HCT116 (cell line): ENCODE measurements around the gene FBXO47. TPM values are rescaled to one million over a fixed set of nuclear protein-coding genes. Genes with fewer than 3 reads are reported as not detected.

Experiments used
- ATAC-seq: fragments of 200-7000 bp; cut with Tn5 transposase; 2 replicates; pipeline ENCODE4 v1.9.1; 2020; ENCODE audit warnings: mild to moderate bottlenecking, moderate library complexity
- BruUV-seq: library from RNA; stranded (reverse); fragments of 400-500 nt; replicated peaks from 2 replicates; lab custom pipeline; 2021; lab: Mats Ljungman, UMichigan
- CTCF ChIA-PET: fragments of 300-600 bp; sonication (Branson Sonifier 250); formaldehyde crosslinking; loops from one replicate; lab custom pipeline; 2021; ENCODE audit warnings: antibody characterized with exemption; lab: Charles Lee
- POLR2A ChIA-PET: fragments of 300-600, 350-600 bp; sonication (Branson Sonifier 250); formaldehyde crosslinking; loops from one replicate; lab custom pipeline; 2021; ENCODE audit warnings: antibody characterized with exemption; lab: Charles Lee
- RAD21 ChIA-PET, 2 experiments: fragments of 300-600 bp; sonication (Branson Sonifier 250); formaldehyde crosslinking; loops; one replicate each; lab custom pipeline; 2023; ENCODE audit warnings: low total read pairs in 2 of 2; ENCODE audit not compliant: uncharacterized antibody in 2 of 2, unreplicated experiment in 2 of 2, low non-redundant PET in 1 of 2; lab: Charles Lee
- DNase-seq: peaks from one replicate; pipeline ENCODE4 v3.0.0-alpha.2; 2010; ENCODE audit warnings: low read depth, low spot score
- H2AFZ ChIP-seq: fragments of 200-600 bp; shearing (Covaris generic), sonication (generic); 2 replicates; pipeline ENCODE4 v1.6.1; 2017; ENCODE audit warnings: low read depth, mixed run types, mixed read lengths, antibody characterized with exemption, low read length; ENCODE audit not compliant: poor library complexity, severe bottlenecking
- H3K27ac ChIP-seq: 2 replicates; pipeline ENCODE4 v1.5.1; 2012; ENCODE audit warnings: low read depth, low read length
- H3K27me3 ChIP-seq: fragments of 200-600 bp; sonication (generic); 2 replicates; pipeline ENCODE4 v1.6.1; 2016; ENCODE audit warnings: mixed run types, low read length, mixed read lengths; ENCODE audit not compliant: insufficient read depth
- H3K36me3 ChIP-seq, 2 experiments: fragments of 200-500 bp in 1 of 2; fragments of 200-600 bp in 1 of 2; sonication (Bioruptor generic) in 1 of 2; sonication (generic) in 1 of 2; 2 replicates each; pipeline versions ENCODE4 v1.5.1 to v1.6.1; 2014 to 2016; ENCODE audit warnings: low read length in 2 of 2, inconsistent platforms in 1 of 2, mixed read lengths in 1 of 2, mixed run types in 1 of 2; ENCODE audit not compliant: insufficient read depth in 2 of 2, control insufficient read depth in 1 of 2
- H3K4me1 ChIP-seq, 2 experiments: fragments of 200-600 bp in 1 of 2; sonication (generic) in 1 of 2; 2 replicates each; pipeline versions ENCODE4 v1.5.1 to v1.6.1; 2012 to 2017; ENCODE audit warnings: low read length in 2 of 2, inconsistent platforms in 1 of 2, mild to moderate bottlenecking in 1 of 2, mixed read lengths in 1 of 2, mixed run types in 1 of 2, moderate library complexity in 1 of 2; ENCODE audit not compliant: insufficient read depth in 2 of 2, control insufficient read depth in 1 of 2
- H3K4me2 ChIP-seq: fragments of 200-600 bp; sonication (generic); 2 replicates; pipeline ENCODE4 v1.6.1; 2017; ENCODE audit warnings: mixed run types, low read length, mixed read lengths
- H3K4me3 ChIP-seq, 2 experiments: fragments of 200-600 bp in 1 of 2; sonication (generic) in 1 of 2; replicated peaks in 1 of 2; 2 replicates each; pipeline ENCODE4 v1.5.1; 2011 to 2016; ENCODE audit warnings: low read length in 2 of 2, control low read depth in 1 of 2, low read depth in 1 of 2, mild to moderate bottlenecking in 1 of 2, mixed read lengths in 1 of 2, mixed run types in 1 of 2
- H3K79me2 ChIP-seq: fragments of 200-600 bp; sonication (generic); 2 replicates; pipeline ENCODE4 v1.6.1; 2017; ENCODE audit warnings: mild to moderate bottlenecking, mixed run types, low read length, moderate library complexity, mixed read lengths; ENCODE audit not compliant: insufficient read depth
- H3K9ac ChIP-seq: fragments of 200-600 bp; sonication (generic); 2 replicates; pipeline ENCODE4 v1.6.1; 2016; ENCODE audit warnings: low read length, mixed read lengths
- H3K9me2 ChIP-seq: fragments of 200-600 bp; sonication (generic), shearing (Covaris generic); 2 replicates; pipeline ENCODE4 v1.6.1; 2017; ENCODE audit warnings: mixed run types, mild to moderate bottlenecking, moderate library complexity; ENCODE audit not compliant: insufficient read depth
- H3K9me3 ChIP-seq, 2 experiments: fragments of 200-500 bp in 1 of 2; fragments of 200-600 bp in 1 of 2; sonication (Bioruptor generic) in 1 of 2; sonication (generic) in 1 of 2; 2 replicates each; pipeline ENCODE4 v1.6.1; 2014 to 2017; ENCODE audit warnings: low read length in 2 of 2, mixed read lengths in 2 of 2, inconsistent platforms in 1 of 2, low read depth in 1 of 2, mild to moderate bottlenecking in 1 of 2, mixed run types in 1 of 2, moderate library complexity in 1 of 2; ENCODE audit not compliant: control insufficient read depth in 1 of 2, insufficient read depth in 1 of 2
- H4K20me1 ChIP-seq: fragments of 200-600 bp; sonication (generic), shearing (Covaris generic); 2 replicates; pipeline ENCODE4 v1.6.1; 2017; ENCODE audit warnings: mixed run types, mild to moderate bottlenecking, moderate library complexity; ENCODE audit not compliant: insufficient read depth
- ATF3 ChIP-seq: IDR thresholded peaks from 2 replicates; pipeline ENCODE4 v1.6.1; 2012
- CBX3 ChIP-seq: IDR thresholded peaks from 2 replicates; pipeline ENCODE4 v1.6.1; 2012; ENCODE audit warnings: low read depth
- CEBPB ChIP-seq: IDR thresholded peaks from 2 replicates; pipeline ENCODE4 v1.6.1; 2012; ENCODE audit warnings: low read depth
- CTCF ChIP-seq, 3 experiments: fragments of 200-600 bp in 1 of 3; sonication (generic) in 1 of 3; IDR thresholded peaks in 2 of 3; conservative IDR thresholded peaks in 1 of 3; 2 replicates each; pipeline ENCODE4 v1.5.1; 2012 to 2017; ENCODE audit warnings: low read depth in 2 of 3, low read length in 2 of 3, antibody characterized with exemption in 1 of 3, borderline replicate concordance in 1 of 3, control low read depth in 1 of 3, mild to moderate bottlenecking in 1 of 3, mixed read lengths in 1 of 3, mixed run types in 1 of 3, moderate library complexity in 1 of 3; ENCODE audit not compliant: insufficient read depth in 1 of 3
- EGR1 ChIP-seq: IDR thresholded peaks from 2 replicates; pipeline ENCODE4 v1.6.1; 2012; ENCODE audit warnings: low read depth
- ELF1 ChIP-seq: IDR thresholded peaks from 2 replicates; pipeline ENCODE4 v1.6.1; 2012; ENCODE audit warnings: low read depth, borderline replicate concordance
- EZH2 ChIP-seq: fragments of 200-600 bp; sonication (generic); IDR thresholded peaks from 2 replicates; pipeline ENCODE4 v1.6.1; 2017; ENCODE audit warnings: antibody characterized with exemption, mixed run types
- EZH2phosphoT487 ChIP-seq: fragments of 200-600 bp; IDR thresholded peaks from 2 replicates; pipeline ENCODE4 v1.6.1; 2018; ENCODE audit warnings: antibody characterized with exemption, borderline replicate concordance
- MAX ChIP-seq: IDR thresholded peaks from 2 replicates; pipeline ENCODE4 v1.6.1; 2012
- POLR2A ChIP-seq: IDR thresholded peaks from 2 replicates; pipeline ENCODE4 v1.7.0; 2011; ENCODE audit warnings: borderline replicate concordance; ENCODE audit not compliant: insufficient read depth, insufficient read length; ENCODE audit errors: extremely low read depth
- POLR2AphosphoS5 ChIP-seq: IDR thresholded peaks from 2 replicates; pipeline ENCODE4 v1.6.1; 2011; ENCODE audit warnings: mild to moderate bottlenecking, low read depth, low read length, moderate library complexity
- RAD21 ChIP-seq: IDR thresholded peaks from 2 replicates; pipeline ENCODE4 v1.6.1; 2012; ENCODE audit warnings: low read depth, mild to moderate bottlenecking
- REST ChIP-seq: IDR thresholded peaks from 2 replicates; pipeline ENCODE4 v1.6.1; 2012; ENCODE audit warnings: low read depth
- SIN3A ChIP-seq: IDR thresholded peaks from 2 replicates; pipeline ENCODE4 v1.6.1; 2012; ENCODE audit warnings: low read depth
- SP1 ChIP-seq: IDR thresholded peaks from 2 replicates; pipeline ENCODE4 v1.6.1; 2012; ENCODE audit warnings: low read depth
- SRF ChIP-seq: IDR thresholded peaks from 2 replicates; pipeline ENCODE4 v1.6.1; 2012; ENCODE audit warnings: low read depth
- TCF7L2 ChIP-seq: IDR thresholded peaks from 2 replicates; pipeline ENCODE4 v1.7.0; 2011; ENCODE audit warnings: borderline replicate concordance, inconsistent platforms; ENCODE audit not compliant: insufficient read depth, insufficient read length; ENCODE audit errors: extremely low read depth
- YY1 ChIP-seq: IDR thresholded peaks from 2 replicates; pipeline ENCODE4 v1.6.1; 2011; ENCODE audit warnings: low read length, low read depth, moderate library complexity, mild to moderate bottlenecking; ENCODE audit not compliant: insufficient replicate concordance; ENCODE audit errors: extremely low read depth
- ZBTB33 ChIP-seq: IDR thresholded peaks from 2 replicates; pipeline ENCODE4 v1.6.1; 2011; ENCODE audit warnings: mild to moderate bottlenecking, low read length, moderate library complexity; ENCODE audit not compliant: insufficient replicate concordance; ENCODE audit errors: extremely low read depth
- ZFX ChIP-seq: fragments of 450-650 bp; IDR thresholded peaks from 2 replicates; pipeline ENCODE4 v1.6.1; 2017
- intact Hi-C: fragments of 100-400 bp; cut with micrococcal nuclease; formaldehyde crosslinking; loops from 2 replicates; pipeline ENCODE4 v1.10.0; 2022
- total RNA-seq: library from RNA; stranded (reverse); gene quantifications from one replicate; pipeline ENCODE4 v1.2.1, GENCODE V29; 2021; ENCODE audit not compliant: unreplicated experiment

FBXO47 gene
- total RNA-seq, 1 experiment from 2014 or later: not detected

- ChIA-PET RAD21 (no interaction called here), CTCF (no interaction called here), POLR2A (no interaction called here)
- no peaks in the 10 kb centered on the region for H4K20me1 ChIP-seq
- TF ChIP-seq TCF7L2 (no peak), EZH2 (no peak), ELF1 (no peak), ATF3 (no peak), CBX3 (no peak), SP1 (no peak), RAD21 (no peak), MAX (no peak), ZBTB33 (no peak), EGR1 (no peak), CEBPB (no peak), YY1 (no peak), EZH2phosphoT487 (no peak), SRF (no peak), ZFX (no peak), SIN3A (no peak), REST (no peak), POLR2AphosphoS5 (no peak), CTCF (IDR thresholded peaks at IDR 0.05 in 2 of 3, conservative IDR thresholded peaks at IDR 0.05 in 1 of 3; ENCODE audit: borderline replicate concordance in 1 of 3, insufficient read depth in 1 of 3, low read depth in 2 of 3, low read length in 2 of 3) (no peak), POLR2A (no peak)
- H2AFZ ChIP-seq: no peak overlapping the region
- no peaks in the 10 kb centered on the region for H3K9me2 ChIP-seq
- ATAC-seq (no peak), DNase-seq (no peak)
- no peak overlapping the region for H3K27ac ChIP-seq
- intact Hi-C loops: no loop called here
- H3K4me1 ChIP-seq: peaks cover 6 to 12% of the 10 kb centered on the region in 2 experiments
- no peaks in the 10 kb centered on the region for H3K9me3 ChIP-seq
- H3K4me3 ChIP-seq: no peak overlapping the region
- no TSS peak for BruUV-seq
- no peak overlapping the region for H3K4me2 ChIP-seq
- H3K9ac ChIP-seq: no peak overlapping the region
- H3K79me2 ChIP-seq: no peaks in the 10 kb centered on the region
- peaks cover 8 to 36% of the 10 kb centered on the region in 2 experiments; a peak in 3 of 4 replicates for H3K36me3 ChIP-seq
- H3K27me3 ChIP-seq: no peaks in the 10 kb centered on the region
These were observed 48.3 kb downstream of the FBXO47 start for GRCh38 chr17:38918916-38919315.
